Karpas-422 (cell line): ENCODE data around the gene NXPE3. TPM values are rescaled to one million over a fixed set of nuclear protein-coding genes. Genes with fewer than 3 reads are reported as not detected.
A peak's percentile ranks its signal among the peaks of the same experiment; 100 is the strongest.

ENCODE experiments used
- DNase-seq: peaks from one replicate; pipeline ENCODE4 v3.0.0-alpha.2; 2015
- H2AFZ ChIP-seq: fragments of 200-600 bp; sonication (generic); 2 replicates; pipeline ENCODE4 v1.6.1; 2014; ENCODE audit warnings: antibody characterized with exemption, low read length, mixed read lengths
- H3K27ac ChIP-seq: fragments of 200-600 bp; sonication (generic); 2 replicates; pipeline ENCODE4 v1.5.1; 2014; ENCODE audit warnings: mild to moderate bottlenecking, low read length, moderate library complexity
- H3K27me3 ChIP-seq: fragments of 200-600 bp; sonication (generic); 2 replicates; pipeline ENCODE4 v1.6.1; 2014; ENCODE audit warnings: low read length, mixed read lengths
- H3K36me3 ChIP-seq: fragments of 200-600 bp; sonication (generic); 2 replicates; pipeline ENCODE4 v1.6.1; 2014; ENCODE audit warnings: low read length, mixed read lengths; ENCODE audit not compliant: insufficient read depth
- H3K4me1 ChIP-seq: fragments of 200-600 bp; sonication (generic); 2 replicates; pipeline ENCODE4 v1.6.1; 2014; ENCODE audit warnings: mild to moderate bottlenecking, low read length, mixed read lengths
- H3K4me2 ChIP-seq: fragments of 200-600 bp; sonication (generic); 2 replicates; pipeline ENCODE4 v1.6.1; 2014; ENCODE audit warnings: low read length, low read depth, mild to moderate bottlenecking; ENCODE audit not compliant: poor library complexity, severe bottlenecking
- H3K4me3 ChIP-seq: fragments of 200-600 bp; sonication (generic); 2 replicates; pipeline ENCODE4 v1.5.1; 2014; ENCODE audit warnings: mild to moderate bottlenecking, antibody characterized with exemption, low read length, mixed read lengths
- H3K79me2 ChIP-seq: fragments of 200-600 bp; sonication (generic); 2 replicates; pipeline ENCODE4 v1.6.1; 2014; ENCODE audit warnings: mild to moderate bottlenecking, low read length, mixed read lengths
- H3K9ac ChIP-seq: fragments of 200-600 bp; sonication (generic); 2 replicates; pipeline ENCODE4 v1.6.0; 2014; ENCODE audit warnings: low read length
- H3K9me2 ChIP-seq: fragments of 200-600 bp; sonication (generic), shearing (Covaris generic); replicated peaks from 2 replicates; pipeline ENCODE4 v1.6.0; 2014; ENCODE audit warnings: mild to moderate bottlenecking, low read length, moderate library complexity; ENCODE audit not compliant: insufficient read depth
- H3K9me3 ChIP-seq: fragments of 300-700, 200-600 bp; sonication (generic); 2 replicates; pipeline ENCODE4 v1.6.1; 2014; ENCODE audit warnings: low read length, mixed read lengths
- H4K20me1 ChIP-seq: fragments of 200-600 bp; sonication (generic); 2 replicates; pipeline ENCODE4 v1.6.1; 2014; ENCODE audit warnings: mild to moderate bottlenecking, antibody characterized with exemption, low read length, low read depth; ENCODE audit not compliant: insufficient read depth
- total RNA-seq: library from RNA; depleted of rRNA; stranded (reverse); fragments of >200 nt; shearing (Covaris generic); gene quantifications from 2 replicates; pipeline ENCODE4 v1.2.3, GENCODE V29; 2014; ENCODE audit warnings: low replicate concordance

Gene NXPE3
- total RNA-seq, 1 experiment from 2014 or later: 20.2 TPM

- no peaks in the 10 kb centered on the region for H3K79me2 ChIP-seq
- H3K4me3 ChIP-seq: no peak overlapping the region
- no peak overlapping the region for H3K27ac ChIP-seq
- H3K9me3 ChIP-seq: no peaks in the 10 kb centered on the region
- no peak for DNase-seq
- H3K9ac ChIP-seq: no peak overlapping the region
- H3K4me2 ChIP-seq: no peak overlapping the region
- H3K27me3 ChIP-seq: 0 out of 2 replicates have a peak, but pooled peaks cover 3% of the 10 kb centered on the region
- H3K36me3 ChIP-seq: no peaks in the 10 kb centered on the region
- no peak overlapping the region for H2AFZ ChIP-seq
- H3K9me2 ChIP-seq: no peaks in the 10 kb centered on the region
- peaks cover 18% of the 10 kb centered on the region for H3K4me1 ChIP-seq
- H4K20me1 ChIP-seq: no peaks in the 10 kb centered on the region
Measured at GRCh38 chr3:101852983-101853840, 74.2 kb downstream of the NXPE3 start.

- H3K4me2 ChIP-seq: no peak overlapping the region
- no peaks in the 10 kb centered on the region for H3K36me3 ChIP-seq
- no peaks in the 10 kb centered on the region for H3K9me3 ChIP-seq
- peaks cover 14% of the 10 kb centered on the region for H3K4me1 ChIP-seq
- no peaks in the 10 kb centered on the region for H3K79me2 ChIP-seq
- H3K27ac ChIP-seq: no peak overlapping the region
- H4K20me1 ChIP-seq: no peaks in the 10 kb centered on the region
- no peak overlapping the region for H3K9ac ChIP-seq
- 0 out of 2 replicates have a peak, but pooled peaks cover 3% of the 10 kb centered on the region for H3K27me3 ChIP-seq
- H2AFZ ChIP-seq: no peak overlapping the region
- H3K4me3 ChIP-seq: no peak overlapping the region
- no peaks in the 10 kb centered on the region for H3K9me2 ChIP-seq
- no peak for DNase-seq
Measured at GRCh38 chr3:101853982-101854381, 75.0 kb downstream of the NXPE3 start.

- 0 out of 2 replicates have a peak, but pooled peaks cover 3% of the 10 kb centered on the region for H3K27me3 ChIP-seq
- no peaks in the 10 kb centered on the region for H3K79me2 ChIP-seq
- H2AFZ ChIP-seq: no peak overlapping the region
- H3K4me1 ChIP-seq: peaks cover 13% of the 10 kb centered on the region
- H3K4me2 ChIP-seq: no peak overlapping the region
- H3K9me2 ChIP-seq: no peaks in the 10 kb centered on the region
- H3K36me3 ChIP-seq: no peaks in the 10 kb centered on the region
- no peaks in the 10 kb centered on the region for H4K20me1 ChIP-seq
- no peak for DNase-seq
- no peak overlapping the region for H3K27ac ChIP-seq
- no peak overlapping the region for H3K9ac ChIP-seq
- H3K4me3 ChIP-seq: no peak overlapping the region
- no peaks in the 10 kb centered on the region for H3K9me3 ChIP-seq
Measured at GRCh38 chr3:101854608-101855304, 75.7 kb downstream of the NXPE3 start.

GRCh38 chr3:101857301-101857741 lies 78.3 kb downstream of the NXPE3 start:
- H3K4me3 ChIP-seq: no peak overlapping the region
- H3K9ac ChIP-seq: no peak overlapping the region
- no peak for DNase-seq
- no peak overlapping the region for H3K4me2 ChIP-seq
- H3K9me2 ChIP-seq: no peaks in the 10 kb centered on the region
- H3K79me2 ChIP-seq: no peaks in the 10 kb centered on the region
- no peak overlapping the region for H2AFZ ChIP-seq
- H3K9me3 ChIP-seq: no peaks in the 10 kb centered on the region
- no peaks in the 10 kb centered on the region for H3K36me3 ChIP-seq
- no peaks in the 10 kb centered on the region for H3K27me3 ChIP-seq
- H3K4me1 ChIP-seq: peaks cover 13% of the 10 kb centered on the region
- no peaks in the 10 kb centered on the region for H4K20me1 ChIP-seq
- H3K27ac ChIP-seq: no peak overlapping the region

- no peaks in the 10 kb centered on the region for H3K27me3 ChIP-seq
- peaks cover 13% of the 10 kb centered on the region for H3K4me1 ChIP-seq
- DNase-seq: no peak
- H4K20me1 ChIP-seq: no peaks in the 10 kb centered on the region
- no peak overlapping the region for H2AFZ ChIP-seq
- no peak overlapping the region for H3K27ac ChIP-seq
- H3K36me3 ChIP-seq: no peaks in the 10 kb centered on the region
- H3K9me2 ChIP-seq: no peaks in the 10 kb centered on the region
- no peaks in the 10 kb centered on the region for H3K79me2 ChIP-seq
- no peak overlapping the region for H3K4me3 ChIP-seq
- no peak overlapping the region for H3K9ac ChIP-seq
- no peaks in the 10 kb centered on the region for H3K9me3 ChIP-seq
- H3K4me2 ChIP-seq: no peak overlapping the region
Measured at GRCh38 chr3:101858464-101859030, 79.5 kb downstream of the NXPE3 start.

GRCh38 chr3:101859882-101860448 lies 81.0 kb downstream of the NXPE3 start:
- Histone ChIP-seq H3K9me2 (no peaks in the 10 kb centered on the region), H3K9me3 (no peaks in the 10 kb centered on the region), H3K9ac (no peak overlapping the region), H3K36me3 (no peaks in the 10 kb centered on the region), H3K27ac (no peak overlapping the region), H3K4me1 (peaks cover 13% of the 10 kb centered on the region), H4K20me1 (no peaks in the 10 kb centered on the region), H3K4me3 (no peak overlapping the region), H3K4me2 (no peak overlapping the region), H2AFZ (no peak overlapping the region), H3K27me3 (no peaks in the 10 kb centered on the region), H3K79me2 (no peaks in the 10 kb centered on the region)
- no peak for DNase-seq

- peak; percentile 48 for DNase-seq
- Histone ChIP-seq H3K27ac (no peak overlapping the region), H3K4me2 (peak overlapping the region; percentile 48), H3K4me3 (no peak overlapping the region), H3K9me2 (no peaks in the 10 kb centered on the region), H2AFZ (no peak overlapping the region), H3K36me3 (no peaks in the 10 kb centered on the region), H3K27me3 (no peaks in the 10 kb centered on the region), H3K4me1 (peaks cover 13% of the 10 kb centered on the region), H3K79me2 (no peaks in the 10 kb centered on the region), H3K9me3 (no peaks in the 10 kb centered on the region), H4K20me1 (no peaks in the 10 kb centered on the region), H3K9ac (no peak overlapping the region)
Measured at GRCh38 chr3:101861212-101861788, 82.3 kb downstream of the NXPE3 start.
